AG04450 (cell line): Measurements from ENCODE around the gene SAT2. TPM values are rescaled to one million over a fixed set of nuclear protein-coding genes. Genes with fewer than 3 reads are reported as not detected.
"Not testable (repeated sequence)": the region's sequence is repeated elsewhere in the genome, so short reads cannot be mapped to it uniquely, and the experiment has no call there.

Experiments
- CTCF ChIA-PET: fragments of 300-600, 350-600 bp; formaldehyde crosslinking; extraction: SDS; loops from one replicate; lab custom pipeline; 2022; ENCODE audit warnings: antibody characterized with exemption, inconsistent platforms; lab: Charles Lee
- POLR2A ChIA-PET: fragments of 350-600 bp; formaldehyde crosslinking; extraction: SDS; loops from one replicate; lab custom pipeline; 2021; ENCODE audit warnings: antibody characterized with exemption, inconsistent platforms; lab: Yijun Ruan, JAX
- DNase-seq: peaks from one replicate; pipeline ENCODE4 v3.0.0-alpha.2; 2011; ENCODE audit warnings: low read depth, low spot score
- H3K27ac ChIP-seq: one replicate; pipeline ENCODE4 v1.5.1; 2012; ENCODE audit warnings: low read depth, low read length, control low read depth
- H3K27me3 ChIP-seq: one replicate; pipeline ENCODE4 v1.6.0; 2012; ENCODE audit warnings: low read length; ENCODE audit not compliant: control insufficient read depth, insufficient read depth
- H3K4me3 ChIP-seq: 2 replicates; pipeline ENCODE4 v1.5.1; 2011; ENCODE audit warnings: mild to moderate bottlenecking, low read depth, low read length, control low read depth
- H3K9me3 ChIP-seq: 2 replicates; pipeline ENCODE4 v1.5.1; 2012; ENCODE audit warnings: low read length; ENCODE audit not compliant: control insufficient read depth, insufficient read depth
- polyA plus RNA-seq: library from polyadenylated mRNA; depleted of rRNA; stranded (reverse); fragments of >200 nt; gene quantifications from 2 replicates; pipeline ENCODE4 v1.2.3, GENCODE V29; 2011
- TF ChIP-seq, protein P1 (sequence below): IDR thresholded peaks from 2 replicates; pipeline ENCODE4 v1.5.1; 2011; ENCODE audit warnings: low read depth, low read length, control low read depth, inconsistent platforms

The SAT2 gene
- polyA plus RNA-seq, 1 experiment: 54.1 TPM

GRCh38 chr17:7631398-7632380, 4.1 kb upstream of the SAT2 start:
- DNase-seq: no peak
- no peak overlapping the region for H3K4me3 ChIP-seq
- POLR2A ChIA-PET: interaction anchor here (0.6 to 3.7 kb wide), 3 partner anchors 16 to 56 kb away, joined by 3 to 17 read pairs (median 3); partner anchors contain the start of genes TP53 and WRAP53
- no peaks in the 10 kb centered on the region for H3K27me3 ChIP-seq
- no peaks in the 10 kb centered on the region for H3K9me3 ChIP-seq
- H3K27ac ChIP-seq: no peak overlapping the region
- TF ChIP-seq, protein P1, sequence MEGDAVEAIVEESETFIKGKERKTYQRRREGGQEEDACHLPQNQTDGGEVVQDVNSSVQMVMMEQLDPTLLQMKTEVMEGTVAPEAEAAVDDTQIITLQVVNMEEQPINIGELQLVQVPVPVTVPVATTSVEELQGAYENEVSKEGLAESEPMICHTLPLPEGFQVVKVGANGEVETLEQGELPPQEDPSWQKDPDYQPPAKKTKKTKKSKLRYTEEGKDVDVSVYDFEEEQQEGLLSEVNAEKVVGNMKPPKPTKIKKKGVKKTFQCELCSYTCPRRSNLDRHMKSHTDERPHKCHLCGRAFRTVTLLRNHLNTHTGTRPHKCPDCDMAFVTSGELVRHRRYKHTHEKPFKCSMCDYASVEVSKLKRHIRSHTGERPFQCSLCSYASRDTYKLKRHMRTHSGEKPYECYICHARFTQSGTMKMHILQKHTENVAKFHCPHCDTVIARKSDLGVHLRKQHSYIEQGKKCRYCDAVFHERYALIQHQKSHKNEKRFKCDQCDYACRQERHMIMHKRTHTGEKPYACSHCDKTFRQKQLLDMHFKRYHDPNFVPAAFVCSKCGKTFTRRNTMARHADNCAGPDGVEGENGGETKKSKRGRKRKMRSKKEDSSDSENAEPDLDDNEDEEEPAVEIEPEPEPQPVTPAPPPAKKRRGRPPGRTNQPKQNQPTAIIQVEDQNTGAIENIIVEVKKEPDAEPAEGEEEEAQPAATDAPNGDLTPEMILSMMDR: no peak
- CTCF ChIA-PET: interaction anchor here (0.5 to 6.2 kb wide), 21 partner anchors 9 to 359 kb away, joined by 3 to 134 read pairs (median 5); partner anchors contain the start of genes ATP1B2, FXR2, TP53 and WRAP53

DNA sequence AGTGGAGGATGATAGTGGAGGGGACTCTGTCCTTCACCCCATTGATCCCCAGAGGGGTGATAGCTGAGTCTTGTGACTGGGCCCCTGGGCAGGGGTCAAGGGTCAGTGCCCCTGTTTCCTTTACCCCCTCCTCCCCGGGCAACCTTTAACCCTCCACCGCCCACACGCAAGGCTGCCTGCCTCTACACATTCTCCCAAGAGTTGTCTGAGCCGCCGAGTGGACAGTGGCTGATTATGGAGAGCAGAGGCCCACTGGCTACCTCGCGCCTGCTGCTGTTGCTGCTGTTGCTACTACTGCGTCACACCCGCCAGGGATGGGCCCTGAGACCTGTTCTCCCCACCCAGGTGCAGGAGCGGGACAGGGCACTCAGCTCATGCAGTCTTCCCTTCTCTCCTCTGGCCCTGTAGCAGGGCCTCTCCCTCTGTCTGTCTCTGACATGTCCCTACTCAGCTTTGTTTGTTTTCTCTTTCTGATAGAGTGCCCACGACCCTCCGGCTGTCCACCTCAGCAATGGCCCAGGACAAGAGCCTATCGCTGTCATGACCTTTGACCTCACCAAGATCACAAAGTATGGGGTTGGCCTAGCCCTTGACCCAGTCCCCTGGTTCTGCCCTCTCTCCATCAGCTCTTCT, 2.4 kb upstream of the SAT2 start, which contains the start of gene SHBG:
TSS of gene SHBG (plus strand) at position 197 of the 633 bp plus-strand sequence. CDS start at position 235, 38 bp downstream.
- ChIA-PET CTCF (interaction anchor here (0.6 to 6.2 kb wide), 2 partner anchors 21 to 58 kb away, joined by 3 to 134 read pairs; partner anchors contain the start of genes TP53 and WRAP53), POLR2A (no interaction called here)
- no peaks in the 10 kb centered on the region for H3K27me3 ChIP-seq
- no peak within 1 kb of the TSS for H3K4me3 ChIP-seq
- no peaks in the 10 kb centered on the region for H3K9me3 ChIP-seq
- no peak within 1 kb of the TSS for H3K27ac ChIP-seq
- TF ChIP-seq, protein P1: no peak
- no peak for DNase-seq

GRCh38 chr17:7626956-7627249, 718 bp downstream of the SAT2 start:
- Histone ChIP-seq H3K27me3 (no peaks in the 10 kb centered on the region), H3K9me3 (no peaks in the 10 kb centered on the region), H3K27ac (peak overlapping the region; percentile 31), H3K4me3 (peak overlapping the region; percentile 86)
- ChIA-PET POLR2A (interaction anchor here (0.9 to 2.1 kb wide), 5 partner anchors 10 to 60 kb away, joined by 3 to 40 read pairs (median 5); partner anchors contain the start of genes FXR2, TP53 and WRAP53), CTCF (interaction anchor here (1.2 to 2.5 kb wide), 5 partner anchors 12 to 64 kb away, joined by 3 to 17 read pairs (median 4); partner anchors contain the start of genes FXR2, TP53 and WRAP53)
- TF ChIP-seq, protein P1: no peak
- DNase-seq: no peak

GRCh38 chr17:7626307-7626706, 1.3 kb downstream of the SAT2 start:
- CTCF ChIA-PET: interaction anchor here (1.2 to 1.8 kb wide), 3 partner anchors 37 to 62 kb away, joined by 3 to 17 read pairs (median 4); partner anchors contain the start of genes TP53 and WRAP53
- Histone ChIP-seq H3K27me3 (no peaks in the 10 kb centered on the region), H3K9me3 (no peaks in the 10 kb centered on the region), H3K4me3 (peak overlapping the region; percentile 86), H3K27ac (no peak overlapping the region)
- TF ChIP-seq, protein P1: no peak
- DNase-seq: no peak
- POLR2A ChIA-PET: interaction anchor here (2.1 kb wide), 1 partner anchor 61 kb away, joined by 40 read pairs; the partner anchor contains the start of genes TP53 and WRAP53

DNA sequence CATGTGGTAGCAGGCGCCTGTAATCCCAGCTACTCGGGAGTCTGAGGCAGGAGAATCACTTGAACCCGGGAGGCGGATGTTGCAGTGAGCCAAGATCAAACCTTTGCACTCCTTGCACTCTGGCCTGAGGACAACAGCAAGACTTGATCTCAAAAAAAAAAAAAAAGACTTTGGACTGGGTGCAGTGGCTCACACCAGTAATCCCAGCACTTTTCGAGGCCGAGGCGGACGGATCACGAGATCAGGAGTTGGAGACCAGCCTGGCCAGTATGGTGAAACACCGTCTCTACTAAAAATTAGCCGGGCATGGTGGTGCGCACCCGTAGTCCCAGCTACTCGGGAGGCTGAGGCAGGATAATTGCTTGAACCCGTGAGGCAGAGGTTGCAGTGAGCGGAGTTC, 1.9 kb downstream of the SAT2 start:
- CTCF ChIA-PET: interaction anchor here (1.5 kb wide), 1 partner anchor 59 kb away, joined by 3 read pairs; no protein-coding TSS in a partner anchor
- H3K9me3 ChIP-seq, H3K27ac ChIP-seq, H3K4me3 ChIP-seq, H3K27me3 ChIP-seq, POLR2A ChIA-PET, DNase-seq: not testable (repeated sequence)
